Muscle of leg (tissue), 11 donors: Measurements from ENCODE around the gene SMIM44. TPM values are rescaled to one million over a fixed set of nuclear protein-coding genes. Genes with fewer than 3 reads are reported as not detected.
A peak's percentile ranks its signal among the peaks of the same experiment; 100 is the strongest.

Source experiments
- DNase-seq: peaks from one replicate; pipeline ENCODE4 v3.0.0; 2013
- H3K27ac ChIP-seq: one replicate; pipeline ENCODE4 v1.5.1; 2013; ENCODE audit warnings: mild to moderate bottlenecking, low read length, control low read depth
- H3K27me3 ChIP-seq: one replicate; pipeline ENCODE4 v1.6.1; 2013; ENCODE audit warnings: low read length; ENCODE audit not compliant: control insufficient read depth, insufficient read depth
- H3K36me3 ChIP-seq: one replicate; pipeline ENCODE4 v1.6.1; 2013; ENCODE audit warnings: low read length; ENCODE audit not compliant: control insufficient read depth, insufficient read depth
- H3K4me1 ChIP-seq: one replicate; pipeline ENCODE4 v1.6.1; 2013; ENCODE audit warnings: low read length; ENCODE audit not compliant: control insufficient read depth, insufficient read depth
- H3K4me3 ChIP-seq: one replicate; pipeline ENCODE4 v1.5.1; 2013; ENCODE audit warnings: low read length, control low read depth
- H3K9me3 ChIP-seq: replicated peaks from 2 replicates; pipeline ENCODE4 v1.6.1; 2013; ENCODE audit warnings: low read depth, low read length; ENCODE audit not compliant: control insufficient read depth
- WGBS: methylation state at CpG from one replicate; pipeline ENCODE4 v1.1.5; 2013; ENCODE audit warnings: missing lambda C conversion rate; ENCODE audit not compliant: insufficient coverage; 5-methylcytosine and 5-hydroxymethylcytosine counted together
- polyA plus RNA-seq, 8 donors: library from polyadenylated mRNA; unstranded; fragments of 120-200 nt; gene quantifications; one replicate each; pipeline versions ENCODE4 v1.2.1 to v1.2.3, GENCODE V29; 2013; ENCODE audit warnings: inconsistent platforms in 1 of 8, low replicate concordance in 1 of 8; ENCODE audit not compliant: insufficient read length in 8 of 8, insufficient read depth in 1 of 8
- total RNA-seq: library from RNA; stranded (reverse); fragments of 120-200 nt; gene quantifications from one replicate; pipeline ENCODE4 v1.2.4, GENCODE V29; 2013

SMIM44 gene
- total and polyA plus RNA-seq, 9 donors: not detected

GRCh38 chr19:3466635-3467034 lies 16.6 kb downstream of the SMIM44 start:
- H3K4me1 ChIP-seq: peaks cover 11% of the 10 kb centered on the region
- no peak overlapping the region for H3K27ac ChIP-seq
- WGBS: 79% methylated on average over 3 of the region's 9 CpGs

GRCh38 chr19:3465552-3465951 lies 17.7 kb downstream of the SMIM44 start:
- H3K4me3 ChIP-seq: no peak overlapping the region
- H3K9me3 ChIP-seq: peaks cover 5% of the 10 kb centered on the region
- H3K36me3 ChIP-seq: peaks cover 22% of the 10 kb centered on the region
- no peak for DNase-seq
- H3K27me3 ChIP-seq: no peaks in the 10 kb centered on the region
- peaks cover 11% of the 10 kb centered on the region for H3K4me1 ChIP-seq
- 54% methylated on average over 6 of the region's 7 CpGs for WGBS
- H3K27ac ChIP-seq: no peak overlapping the region

More at GRCh38 chr19:3466635-3467034, 16.6 kb downstream of the SMIM44 start:
- no peak for DNase-seq
- Histone ChIP-seq H3K27me3 (no peaks in the 10 kb centered on the region), H3K4me3 (no peak overlapping the region), H3K9me3 (peaks cover 5% of the 10 kb centered on the region), H3K36me3 (peaks cover 22% of the 10 kb centered on the region)

- Histone ChIP-seq H3K27ac (no peak overlapping the region), H3K4me1 (peaks cover 15% of the 10 kb centered on the region), H3K36me3 (peaks cover 26% of the 10 kb centered on the region), H3K4me3 (no peak overlapping the region), H3K27me3 (no peaks in the 10 kb centered on the region), H3K9me3 (peaks cover 5% of the 10 kb centered on the region)
- DNase-seq: no peak
- WGBS: 31% methylated on average over 4 of the region's 31 CpGs
Observed at GRCh38 chr19:3464587-3465235, 18.5 kb downstream of the SMIM44 start.

- no peaks in the 10 kb centered on the region for H3K27me3 ChIP-seq
- peaks cover 26% of the 10 kb centered on the region for H3K36me3 ChIP-seq
- DNase-seq: no peak
- H3K9me3 ChIP-seq: peaks cover 5% of the 10 kb centered on the region
- no peak overlapping the region for H3K27ac ChIP-seq
- no peak overlapping the region for H3K4me3 ChIP-seq
- H3K4me1 ChIP-seq: peaks cover 22% of the 10 kb centered on the region
- WGBS: 32% methylated on average over 25 of the region's 57 CpGs
Observed at GRCh38 chr19:3463714-3464586, 19.3 kb downstream of the SMIM44 start.

GRCh38 chr19:3462991-3463713 lies 20.1 kb downstream of the SMIM44 start:
- DNase-seq: no peak
- Histone ChIP-seq H3K4me1 (peaks cover 30% of the 10 kb centered on the region), H3K36me3 (peaks cover 26% of the 10 kb centered on the region), H3K27me3 (no peaks in the 10 kb centered on the region), H3K4me3 (no peak overlapping the region), H3K9me3 (peaks cover 5% of the 10 kb centered on the region), H3K27ac (no peak overlapping the region)
- 26% methylated on average over 36 of the region's 58 CpGs for WGBS

- WGBS: 83% methylated on average over 3 of the region's 15 CpGs
- H3K9me3 ChIP-seq: no peaks in the 10 kb centered on the region
- peaks cover 34% of the 10 kb centered on the region for H3K36me3 ChIP-seq
- H3K27me3 ChIP-seq: no peaks in the 10 kb centered on the region
- H3K4me1 ChIP-seq: peaks cover 45% of the 10 kb centered on the region
- H3K4me3 ChIP-seq: no peak overlapping the region
- peak overlapping the region; percentile 77 for H3K27ac ChIP-seq
- DNase-seq: no peak
Observed at GRCh38 chr19:3459965-3460582, 23.2 kb downstream of the SMIM44 start.

- 7% methylated on average over 17 of the region's 26 CpGs for WGBS
- Histone ChIP-seq H3K4me3 (no peak overlapping the region), H3K9me3 (no peaks in the 10 kb centered on the region), H3K36me3 (peaks cover 42% of the 10 kb centered on the region), H3K4me1 (peaks cover 45% of the 10 kb centered on the region), H3K27me3 (no peaks in the 10 kb centered on the region), H3K27ac (peak overlapping the region; percentile 89)
- peak; percentile 98 for DNase-seq
Observed at GRCh38 chr19:3459089-3459881, 24.0 kb downstream of the SMIM44 start.

GRCh38 chr19:3458229-3459088 lies 24.8 kb downstream of the SMIM44 start:
- no peak overlapping the region for H3K4me3 ChIP-seq
- DNase-seq: peak; percentile 76

More at GRCh38 chr19:3458229-3459088, 24.8 kb downstream of the SMIM44 start:
- peak overlapping the region; percentile 89 for H3K27ac ChIP-seq
- H3K27me3 ChIP-seq: no peaks in the 10 kb centered on the region
- no peaks in the 10 kb centered on the region for H3K9me3 ChIP-seq
- peaks cover 43% of the 10 kb centered on the region for H3K36me3 ChIP-seq
- H3K4me1 ChIP-seq: peaks cover 40% of the 10 kb centered on the region
- WGBS: 7% methylated on average over 14 of the region's 19 CpGs
